NCI-H774 (cell line): ENCODE data around the gene EPC1.
"Not testable (repeated sequence)": the region's sequence is repeated elsewhere in the genome, so short reads cannot be mapped to it uniquely, and the experiment has no call there.

Source experiments
- DNase-seq: peaks from one replicate; lab custom pipeline; 2025; lab: John Stamatoyannopoulos, UW

Gene EPC1

GRCh38 chr10:32346551-32347362 is at the start of gene EPC1:
Gene EPC1 (minus strand): TSS chr10:32347158. CDS start chr10:32346915, 243 bp downstream.
- DNase-seq, result peak; percentile 86

GRCh38 chr10:32393911-32394310 is 47.0 kb upstream of the EPC1 start:
- DNase-seq, result no peak

- DNase-seq, result not testable (repeated sequence)
Observed at GRCh38 chr10:32392284-32392683, 45.3 kb upstream of the EPC1 start.

GRCh38 chr10:32390193-32390592 is 43.2 kb upstream of the EPC1 start:
- no peak for DNase-seq

- DNase-seq, result no peak
Observed at GRCh38 chr10:32388258-32389027, 41.5 kb upstream of the EPC1 start.

GRCh38 chr10:32386623-32387260 is 39.8 kb upstream of the EPC1 start:
- no peak for DNase-seq

GRCh38 chr10:32384171-32384570 is 37.2 kb upstream of the EPC1 start:
- no peak for DNase-seq

GRCh38 chr10:32381165-32381564 is 34.2 kb upstream of the EPC1 start:
- no peak for DNase-seq

- DNase-seq, result no peak
Observed at GRCh38 chr10:32379950-32380551, 33.1 kb upstream of the EPC1 start.

- peak; percentile 76 for DNase-seq
Observed at GRCh38 chr10:32379318-32379949, 32.5 kb upstream of the EPC1 start.

- DNase-seq, result peak; percentile 89
Observed at GRCh38 chr10:32378363-32379317, 31.7 kb upstream of the EPC1 start.

- no peak for DNase-seq
Observed at GRCh38 chr10:32377458-32378259, 30.7 kb upstream of the EPC1 start.

- DNase-seq, result no peak
Observed at GRCh38 chr10:32376771-32377170, 29.8 kb upstream of the EPC1 start.

- no peak for DNase-seq
Observed at GRCh38 chr10:32376097-32376496, 29.1 kb upstream of the EPC1 start.

- DNase-seq, result no peak
Observed at GRCh38 chr10:32375631-32376030, 28.7 kb upstream of the EPC1 start.

GRCh38 chr10:32374605-32375004 is 27.6 kb upstream of the EPC1 start:
- no peak for DNase-seq

GRCh38 chr10:32373496-32373895 is 26.5 kb upstream of the EPC1 start:
- no peak for DNase-seq

- DNase-seq, result no peak
Observed at GRCh38 chr10:32373031-32373430, 26.1 kb upstream of the EPC1 start.

GRCh38 chr10:32372000-32372875 is 25.3 kb upstream of the EPC1 start:
- no peak for DNase-seq
